GM23338 (cell line): ENCODE data around the gene CHN1. TPM values are rescaled to one million over a fixed set of nuclear protein-coding genes. Genes with fewer than 3 reads are reported as not detected.

Source experiments
- EZH2 ChIP-seq: fragments of 200-600 bp; sonication (generic); IDR thresholded peaks from one replicate; pipeline ENCODE4 v1.8.0; 2017; ENCODE audit warnings: antibody characterized with exemption, mild to moderate bottlenecking, low read depth; ENCODE audit not compliant: unreplicated experiment
- JUNB ChIP-seq: IDR thresholded peaks from one replicate; pipeline ENCODE4 v1.6.1; 2016; ENCODE audit warnings: antibody characterized with exemption; ENCODE audit not compliant: unreplicated experiment
- NANOG ChIP-seq: IDR thresholded peaks from 2 replicates; pipeline ENCODE4 v1.6.1; 2016; ENCODE audit warnings: antibody characterized with exemption, borderline replicate concordance
- POLR2AphosphoS5 ChIP-seq: IDR thresholded peaks from 2 replicates; pipeline ENCODE4 v1.6.1; 2016; ENCODE audit warnings: antibody characterized with exemption, low read depth
- REST ChIP-seq: IDR thresholded peaks from one replicate; pipeline ENCODE4 v1.6.1; 2018; ENCODE audit warnings: antibody characterized with exemption; ENCODE audit not compliant: unreplicated experiment
- STAT1 ChIP-seq: IDR thresholded peaks from one replicate; pipeline ENCODE4 v1.6.1; 2016; ENCODE audit warnings: antibody characterized with exemption; ENCODE audit not compliant: unreplicated experiment
- ZNF114 ChIP-seq: fragments of 250-450 bp; sonication (Bioruptor Pico); IDR thresholded peaks from 2 replicates; pipeline ENCODE4 v1.5.0; 2020; ENCODE audit warnings: mild to moderate bottlenecking, moderate library complexity
- ZNF331 ChIP-seq: fragments of 250-450 bp; sonication (Bioruptor Pico); IDR thresholded peaks from 2 replicates; pipeline ENCODE4 v1.5.0; 2020; ENCODE audit warnings: low read depth, mild to moderate bottlenecking, moderate library complexity
- ZNF462 ChIP-seq: fragments of 250-450 bp; sonication (Bioruptor Pico); IDR thresholded peaks from 2 replicates; pipeline ENCODE4 v1.5.0; 2020; ENCODE audit warnings: mild to moderate bottlenecking, moderate library complexity
- polyA plus RNA-seq: library from polyadenylated mRNA; unstranded; fragments of >200 nt; fragmentation: Nextera tagmentation; extraction: Ambion mirVana; gene quantifications from 2 replicates; pipeline ENCODE4 v1.2.1, GENCODE V29; 2016
- total RNA-seq: library from RNA; depleted of rRNA; stranded (reverse); fragments of >200 nt; shearing (Covaris generic); gene quantifications from 2 replicates; pipeline ENCODE4 v1.2.3, GENCODE V29; 2014
- TF ChIP-seq, protein P1 (sequence below): IDR thresholded peaks from 2 replicates; pipeline ENCODE4 v1.6.1; 2016; ENCODE audit warnings: antibody characterized with exemption

CHN1 gene
- total and polyA plus RNA-seq, 2 experiments from 2014 or later = 28.1 to 36.5 TPM

DNA sequence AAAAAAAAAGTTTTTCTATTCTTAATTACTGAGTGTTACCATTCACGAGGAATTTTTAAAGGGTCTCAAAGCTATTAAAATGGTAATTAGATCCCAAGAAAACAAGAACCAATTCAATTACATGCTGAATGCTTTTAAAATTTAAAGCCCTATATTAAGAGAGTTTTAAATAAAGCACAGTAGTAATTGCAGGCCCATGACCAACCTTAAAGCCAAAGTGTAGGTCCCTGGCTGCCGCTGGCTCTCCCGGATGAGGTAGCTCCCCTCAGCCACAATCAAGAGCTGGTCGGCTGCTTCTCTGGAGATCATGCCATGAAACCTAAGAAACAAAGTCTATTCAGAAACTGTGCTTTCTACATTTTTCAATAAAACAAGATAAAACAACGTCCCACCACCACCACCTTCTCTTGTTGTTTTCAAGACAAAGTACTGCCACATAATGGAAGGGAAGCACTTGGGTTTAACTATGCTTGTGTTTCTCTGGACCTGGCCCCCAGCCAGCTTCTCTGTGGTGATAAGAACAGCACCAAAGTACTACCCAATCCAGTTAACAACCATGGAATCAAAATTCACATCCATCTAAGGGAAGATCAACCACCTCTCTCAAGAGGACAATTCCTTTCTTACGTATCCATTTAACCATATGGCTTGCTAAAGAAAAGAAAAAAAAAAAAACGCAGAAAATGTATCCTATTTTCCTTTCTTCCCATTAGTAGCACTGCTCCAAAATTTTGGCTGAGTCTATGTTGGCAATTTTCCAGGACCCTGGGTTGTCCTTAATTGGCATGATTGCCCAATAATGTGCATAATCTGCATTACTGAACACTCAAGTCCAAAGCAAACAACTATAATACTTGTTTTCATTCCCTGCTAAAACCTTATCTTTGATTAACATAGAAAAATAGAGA is 90.1 kb downstream of the CHN1 start (continued):
- TF ChIP-seq ZNF462 (CRISPR knock-in tag) = no peak
- no peak for TF ChIP-seq POLR2AphosphoS5
- no peak for TF ChIP-seq EZH2
- TF ChIP-seq STAT1 = no peak
- no peak for TF ChIP-seq ZNF114 (CRISPR knock-in tag)
- TF ChIP-seq JUNB = no peak
- TF ChIP-seq, protein P1, sequence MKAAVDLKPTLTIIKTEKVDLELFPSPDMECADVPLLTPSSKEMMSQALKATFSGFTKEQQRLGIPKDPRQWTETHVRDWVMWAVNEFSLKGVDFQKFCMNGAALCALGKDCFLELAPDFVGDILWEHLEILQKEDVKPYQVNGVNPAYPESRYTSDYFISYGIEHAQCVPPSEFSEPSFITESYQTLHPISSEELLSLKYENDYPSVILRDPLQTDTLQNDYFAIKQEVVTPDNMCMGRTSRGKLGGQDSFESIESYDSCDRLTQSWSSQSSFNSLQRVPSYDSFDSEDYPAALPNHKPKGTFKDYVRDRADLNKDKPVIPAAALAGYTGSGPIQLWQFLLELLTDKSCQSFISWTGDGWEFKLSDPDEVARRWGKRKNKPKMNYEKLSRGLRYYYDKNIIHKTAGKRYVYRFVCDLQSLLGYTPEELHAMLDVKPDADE = no peak
- no peak for TF ChIP-seq ZNF331 (CRISPR knock-in tag)
- no peak for TF ChIP-seq NANOG
- no peak for TF ChIP-seq REST
